Mesothelial cell of epicardium (in vitro differentiated cells): ENCODE measurements around the gene ZNF79. TPM values are rescaled to one million over a fixed set of nuclear protein-coding genes. Genes with fewer than 3 reads are reported as not detected.

Experiments used
- DNase-seq, 2 experiments: peaks; one replicate each; pipeline ENCODE4 v3.0.0; 2021; ENCODE audit warnings: low spot score in 2 of 2; ENCODE audit not compliant: unreplicated experiment in 2 of 2
- H3K27ac Mint-ChIP-seq: 2 replicates; pipeline ENCODE4 v1.8.0; 2021; ENCODE audit warnings: mixed read lengths
- H3K27me3 Mint-ChIP-seq: 2 replicates; pipeline ENCODE4 v1.8.0; 2021; ENCODE audit warnings: low read depth, mixed read lengths
- H3K36me3 Mint-ChIP-seq: 2 replicates; pipeline ENCODE4 v1.8.0; 2021; ENCODE audit warnings: mixed read lengths
- H3K4me1 Mint-ChIP-seq: 2 replicates; pipeline ENCODE4 v1.8.0; 2021; ENCODE audit warnings: mixed read lengths
- H3K4me3 Mint-ChIP-seq: 2 replicates; pipeline ENCODE4 v1.8.0; 2021; ENCODE audit warnings: mild to moderate bottlenecking, moderate library complexity, mixed read lengths
- H3K9me3 Mint-ChIP-seq: 2 replicates; pipeline ENCODE4 v1.8.0; 2021; ENCODE audit warnings: mixed read lengths
- total RNA-seq: library from RNA; stranded (reverse); gene quantifications from 3 replicates; pipeline ENCODE4 v1.2.1, GENCODE V29; 2021
- TF ChIP-seq, protein P1 (sequence below): fragments of 200-600 bp; sonication (generic); IDR thresholded peaks from one replicate; pipeline ENCODE4 v1.5.0; 2021; ENCODE audit warnings: antibody characterized with exemption; ENCODE audit not compliant: unreplicated experiment

ZNF79 gene
- total RNA-seq, 1 donor from 2014 or later, result 11.0 TPM

DNA sequence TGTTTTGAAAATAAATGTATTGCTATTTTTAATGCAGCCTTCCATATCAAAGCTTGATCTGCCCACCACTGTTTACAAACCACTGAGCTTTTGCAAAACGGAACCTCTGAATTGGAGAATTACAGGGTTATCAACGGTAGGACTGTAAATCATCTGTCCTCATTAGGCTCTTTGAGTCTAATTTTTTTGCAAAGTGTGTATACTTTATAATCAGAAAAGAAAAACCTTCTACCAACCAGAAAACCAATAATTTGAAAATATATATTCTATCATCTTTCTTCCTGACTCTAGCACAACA, 34.0 kb upstream of the ZNF79 start:
- peaks cover 2% of the 10 kb centered on the region for H3K27me3 Mint-ChIP-seq
- no peak for DNase-seq
- peaks cover 2% of the 10 kb centered on the region for H3K36me3 Mint-ChIP-seq
- H3K27ac Mint-ChIP-seq, result peak overlapping the region; percentile 81
- no peaks in the 10 kb centered on the region for H3K9me3 Mint-ChIP-seq
- H3K4me1 Mint-ChIP-seq, result peaks cover 70% of the 10 kb centered on the region
- no peak overlapping the region for H3K4me3 Mint-ChIP-seq
- TF ChIP-seq, protein P1, sequence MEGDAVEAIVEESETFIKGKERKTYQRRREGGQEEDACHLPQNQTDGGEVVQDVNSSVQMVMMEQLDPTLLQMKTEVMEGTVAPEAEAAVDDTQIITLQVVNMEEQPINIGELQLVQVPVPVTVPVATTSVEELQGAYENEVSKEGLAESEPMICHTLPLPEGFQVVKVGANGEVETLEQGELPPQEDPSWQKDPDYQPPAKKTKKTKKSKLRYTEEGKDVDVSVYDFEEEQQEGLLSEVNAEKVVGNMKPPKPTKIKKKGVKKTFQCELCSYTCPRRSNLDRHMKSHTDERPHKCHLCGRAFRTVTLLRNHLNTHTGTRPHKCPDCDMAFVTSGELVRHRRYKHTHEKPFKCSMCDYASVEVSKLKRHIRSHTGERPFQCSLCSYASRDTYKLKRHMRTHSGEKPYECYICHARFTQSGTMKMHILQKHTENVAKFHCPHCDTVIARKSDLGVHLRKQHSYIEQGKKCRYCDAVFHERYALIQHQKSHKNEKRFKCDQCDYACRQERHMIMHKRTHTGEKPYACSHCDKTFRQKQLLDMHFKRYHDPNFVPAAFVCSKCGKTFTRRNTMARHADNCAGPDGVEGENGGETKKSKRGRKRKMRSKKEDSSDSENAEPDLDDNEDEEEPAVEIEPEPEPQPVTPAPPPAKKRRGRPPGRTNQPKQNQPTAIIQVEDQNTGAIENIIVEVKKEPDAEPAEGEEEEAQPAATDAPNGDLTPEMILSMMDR, result no peak

GRCh38 chr9:127390563-127390962, 33.6 kb upstream of the ZNF79 start:
- Mint-ChIP-seq H3K9me3 (no peaks in the 10 kb centered on the region), H3K27me3 (peaks cover 2% of the 10 kb centered on the region), H3K27ac (peak overlapping the region; percentile 81), H3K4me3 (no peak overlapping the region), H3K36me3 (peaks cover 2% of the 10 kb centered on the region), H3K4me1 (peaks cover 66% of the 10 kb centered on the region)
- DNase-seq, result peak in 1 of 2 experiments; percentile 26
- TF ChIP-seq, protein P1, result no peak

GRCh38 chr9:127392166-127392565, 32.0 kb upstream of the ZNF79 start:
- H3K36me3 Mint-ChIP-seq, result peaks cover 2% of the 10 kb centered on the region
- DNase-seq, result peak in 1 of 2 experiments; percentile 5
- H3K27me3 Mint-ChIP-seq, result no peaks in the 10 kb centered on the region
- peaks cover 64% of the 10 kb centered on the region for H3K4me1 Mint-ChIP-seq
- H3K27ac Mint-ChIP-seq, result peak overlapping the region; percentile 10
- no peaks in the 10 kb centered on the region for H3K9me3 Mint-ChIP-seq
- TF ChIP-seq, protein P1, result no peak
- no peak overlapping the region for H3K4me3 Mint-ChIP-seq

GRCh38 chr9:127392976-127393375, 31.2 kb upstream of the ZNF79 start:
- Mint-ChIP-seq H3K27ac (peak overlapping the region; percentile 61), H3K27me3 (no peaks in the 10 kb centered on the region), H3K4me3 (no peak overlapping the region), H3K4me1 (peaks cover 61% of the 10 kb centered on the region), H3K9me3 (no peaks in the 10 kb centered on the region), H3K36me3 (peaks cover 2% of the 10 kb centered on the region)
- TF ChIP-seq, protein P1, result no peak
- DNase-seq, result no peak

DNA sequence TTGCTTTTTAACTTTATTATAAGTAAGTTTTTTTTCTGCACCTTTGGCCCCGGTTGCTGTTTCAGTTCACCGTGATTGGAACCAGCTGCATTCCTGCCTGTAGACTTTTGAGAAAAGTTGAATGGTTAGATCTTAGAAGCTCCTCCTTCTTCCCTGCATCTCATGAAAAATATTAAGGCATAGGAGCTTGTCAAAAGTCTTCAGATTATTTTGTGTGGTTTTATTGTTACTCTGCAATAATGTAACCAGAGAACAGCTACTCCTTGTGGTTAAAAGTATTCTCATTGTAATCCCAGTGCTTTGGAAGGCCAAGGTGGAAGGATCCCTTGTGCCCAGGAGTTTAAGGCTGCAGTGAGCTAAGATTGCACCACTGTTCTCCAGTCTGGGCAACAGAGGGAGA, 30.5 kb upstream of the ZNF79 start:
- peaks cover 61% of the 10 kb centered on the region for H3K4me1 Mint-ChIP-seq
- H3K36me3 Mint-ChIP-seq, result peaks cover 2% of the 10 kb centered on the region
- TF ChIP-seq, protein P1, result no peak
- no peaks in the 10 kb centered on the region for H3K27me3 Mint-ChIP-seq
- H3K9me3 Mint-ChIP-seq, result no peaks in the 10 kb centered on the region
- peak overlapping the region; percentile 16 for H3K27ac Mint-ChIP-seq
- DNase-seq, result peak in 1 of 2 experiments; percentile 14
- no peak overlapping the region for H3K4me3 Mint-ChIP-seq

- no peaks in the 10 kb centered on the region for H3K27me3 Mint-ChIP-seq
- peak overlapping the region; percentile 79 for H3K27ac Mint-ChIP-seq
- H3K4me1 Mint-ChIP-seq, result peaks cover 43% of the 10 kb centered on the region
- H3K4me3 Mint-ChIP-seq, result peak overlapping the region; percentile 77
- TF ChIP-seq, protein P1, result no peak
- no peaks in the 10 kb centered on the region for H3K9me3 Mint-ChIP-seq
- no peak for DNase-seq
- peaks cover 2% of the 10 kb centered on the region for H3K36me3 Mint-ChIP-seq
Measured at GRCh38 chr9:127395497-127396252, 28.5 kb upstream of the ZNF79 start.
